ENCODE results near the gene CMTM4. TPM values are rescaled to one million over a fixed set of nuclear protein-coding genes. Genes with fewer than 3 reads are reported as not detected.

The CMTM4 gene
- total and polyA plus RNA-seq, 2 of the 4 experiments (the other 2 are of a cell fraction), result 9.0 to 14.5 TPM

DNA sequence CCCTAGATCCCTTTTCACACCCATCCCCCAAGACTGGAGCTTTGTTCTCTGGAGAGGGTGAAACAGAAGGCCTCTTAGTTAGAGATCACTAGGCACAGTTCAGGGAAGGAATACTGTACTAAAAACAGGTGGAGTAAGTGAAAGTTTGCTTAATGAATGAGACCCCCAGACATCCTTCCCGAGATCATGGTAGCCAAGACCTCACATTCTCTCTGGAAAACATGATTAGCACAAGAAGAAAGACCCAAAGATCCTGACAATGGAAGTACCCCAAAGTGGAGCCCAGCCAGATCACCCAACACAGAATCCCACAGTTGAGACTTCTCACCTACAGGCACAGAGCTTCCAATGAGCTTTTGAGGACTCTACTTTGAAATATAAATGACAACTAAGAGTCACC is 3.4 kb upstream of the CMTM4 start:
- dilution Hi-C loops (cut with HindIII; ENCODE audit: low sequenced_read_pairs, unreplicated experiment), result no loop called here
- POLR2A ChIA-PET (ENCODE audit: unreplicated experiment), result no interaction called here
- no peak overlapping the region for H4K5ac ChIP-seq (ENCODE audit: low read depth, low read length)

More for the DNA sequence above, 3.4 kb upstream of the CMTM4 start:
- peaks cover 6 to 11% of the 10 kb centered on the region in 2 experiments; a peak in 3 of 4 replicates for H3K79me1 ChIP-seq (ENCODE audit: low read depth in 1 of 2, low read length in 2 of 2)
- no peak overlapping the region for H3K18ac ChIP-seq (ENCODE audit: low read depth, low read length)
- H3K4ac ChIP-seq (ENCODE audit: low read depth, low read length), result no peak overlapping the region
- no peak overlapping the region for H2BK5ac ChIP-seq (ENCODE audit: low read depth, low read length, poor library complexity, severe bottlenecking)
- no peak overlapping the region for H4K8ac ChIP-seq (ENCODE audit: low read depth in 2 of 2, low read length in 2 of 2)
- TF ChIP-seq, protein P1, sequence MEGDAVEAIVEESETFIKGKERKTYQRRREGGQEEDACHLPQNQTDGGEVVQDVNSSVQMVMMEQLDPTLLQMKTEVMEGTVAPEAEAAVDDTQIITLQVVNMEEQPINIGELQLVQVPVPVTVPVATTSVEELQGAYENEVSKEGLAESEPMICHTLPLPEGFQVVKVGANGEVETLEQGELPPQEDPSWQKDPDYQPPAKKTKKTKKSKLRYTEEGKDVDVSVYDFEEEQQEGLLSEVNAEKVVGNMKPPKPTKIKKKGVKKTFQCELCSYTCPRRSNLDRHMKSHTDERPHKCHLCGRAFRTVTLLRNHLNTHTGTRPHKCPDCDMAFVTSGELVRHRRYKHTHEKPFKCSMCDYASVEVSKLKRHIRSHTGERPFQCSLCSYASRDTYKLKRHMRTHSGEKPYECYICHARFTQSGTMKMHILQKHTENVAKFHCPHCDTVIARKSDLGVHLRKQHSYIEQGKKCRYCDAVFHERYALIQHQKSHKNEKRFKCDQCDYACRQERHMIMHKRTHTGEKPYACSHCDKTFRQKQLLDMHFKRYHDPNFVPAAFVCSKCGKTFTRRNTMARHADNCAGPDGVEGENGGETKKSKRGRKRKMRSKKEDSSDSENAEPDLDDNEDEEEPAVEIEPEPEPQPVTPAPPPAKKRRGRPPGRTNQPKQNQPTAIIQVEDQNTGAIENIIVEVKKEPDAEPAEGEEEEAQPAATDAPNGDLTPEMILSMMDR (conservative IDR thresholded peaks at IDR 0.05; ENCODE audit: low read depth, low read length), result no peak
- TF ChIP-seq, protein P2, sequence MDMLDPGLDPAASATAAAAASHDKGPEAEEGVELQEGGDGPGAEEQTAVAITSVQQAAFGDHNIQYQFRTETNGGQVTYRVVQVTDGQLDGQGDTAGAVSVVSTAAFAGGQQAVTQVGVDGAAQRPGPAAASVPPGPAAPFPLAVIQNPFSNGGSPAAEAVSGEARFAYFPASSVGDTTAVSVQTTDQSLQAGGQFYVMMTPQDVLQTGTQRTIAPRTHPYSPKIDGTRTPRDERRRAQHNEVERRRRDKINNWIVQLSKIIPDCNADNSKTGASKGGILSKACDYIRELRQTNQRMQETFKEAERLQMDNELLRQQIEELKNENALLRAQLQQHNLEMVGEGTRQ (IDR thresholded peaks at IDR 0.05; ENCODE audit: low read depth, low read length), result no peak
- no peak for TF ChIP-seq FOS (IDR thresholded peaks at IDR 0.05; ENCODE audit: low read depth, low read length)
- no peak for TF ChIP-seq SMC3 (IDR thresholded peaks at IDR 0.05; ENCODE audit: low read depth, low read length)
- no peak for TF ChIP-seq RCOR1 (IDR thresholded peaks at IDR 0.05; ENCODE audit: insufficient replicate concordance, low read length)
- TF ChIP-seq CHD1 (IDR thresholded peaks at IDR 0.05; ENCODE audit: low read depth, low read length), result no peak
- no peak for TF ChIP-seq RAD21 (IDR thresholded peaks at IDR 0.05; ENCODE audit: low read length)
- no peak for TF ChIP-seq BHLHE40 (IDR thresholded peaks at IDR 0.05; ENCODE audit: low read depth, low read length)
- TF ChIP-seq NFE2L2 (IDR thresholded peaks at IDR 0.05; ENCODE audit: low read depth, low read length), result no peak
- TF ChIP-seq MXI1 (IDR thresholded peaks at IDR 0.05; ENCODE audit: borderline replicate concordance, low read depth, low read length), result no peak
- no peak for TF ChIP-seq ELK1 (IDR thresholded peaks at IDR 0.05; ENCODE audit: borderline replicate concordance, low read depth, low read length)
- no peak for TF ChIP-seq RFX5 (IDR thresholded peaks at IDR 0.05; ENCODE audit: low read depth, low read length)
- H3K9ac ChIP-seq (ENCODE audit: low read depth, low read length), result no peak overlapping the region
- WGBS, 2 experiments (ENCODE audit: extremely low coverage in 2 of 2, insufficient read length in 1 of 2), result no CpG with 5 or more reads among the region's 1 CpG
- no peak overlapping the region for H3K56ac ChIP-seq (ENCODE audit: extremely low read depth, insufficient read depth, low read length)
- no peak overlapping the region for H2BK120ac ChIP-seq (ENCODE audit: low read depth, low read length)
- no peak overlapping the region for H4K91ac ChIP-seq (ENCODE audit: insufficient read depth, low read depth, low read length)
- BruUV-seq (replicated peaks), result no TSS peak
- no peak overlapping the region for H2AK5ac ChIP-seq (ENCODE audit: low read depth, low read length)
- ATAC-seq (ENCODE audit: low read depth) (no peak), DNase-seq (no peak)
- intact Hi-C loops (cut with micrococcal nuclease) (no loop called here), in situ Hi-C loops (cut with MboI; ENCODE audit: low sequenced_read_pairs) (no loop called here)
- no peak overlapping the region for H3K23ac ChIP-seq (ENCODE audit: low read depth, low read length)
- CTCF ChIA-PET, result interaction anchor here (0.6 to 0.9 kb wide), 4 partner anchors 24 to 148 kb away, joined by 3 to 5 read pairs (median 4); partner anchors contain the start of gene CKLF
- H3K36me3 ChIP-seq (ENCODE audit: control insufficient read depth, insufficient read depth, low read length), result no peaks in the 10 kb centered on the region
- H2AFZ ChIP-seq (replicated peaks; ENCODE audit: low read length, poor library complexity), result no peak overlapping the region
- no peaks in the 10 kb centered on the region for H3K9me3 ChIP-seq (ENCODE audit: control insufficient read depth, insufficient read depth, low read length)
- H3K14ac ChIP-seq (replicated peaks; ENCODE audit: low read depth, low read length), result no peak overlapping the region
- peaks cover 5% of the 10 kb centered on the region; the same call in 1 of the 2 replicates for H3K4me1 ChIP-seq (ENCODE audit: control insufficient read depth, insufficient read depth, low read length)
- peaks cover 13% of the 10 kb centered on the region; the same call in 1 of the 2 replicates for H3K27me3 ChIP-seq (ENCODE audit: control insufficient read depth, insufficient read depth, low read length)
- no peak overlapping the region for H3K4me2 ChIP-seq (ENCODE audit: low read depth, low read length)
- H4K20me1 ChIP-seq (ENCODE audit: insufficient read depth, low read length), result no peaks in the 10 kb centered on the region
- no peak overlapping the region for H3K27ac ChIP-seq (ENCODE audit: insufficient read depth, low read length)
- no peak overlapping the region for H2BK15ac ChIP-seq (ENCODE audit: low read depth, low read length)
- no peak overlapping the region for H2AK9ac ChIP-seq (replicated peaks; ENCODE audit: low read depth, low read length, poor library complexity)
- H2BK20ac ChIP-seq (ENCODE audit: low read depth, low read length), result no peak overlapping the region
- no peak overlapping the region for H3K4me3 ChIP-seq (ENCODE audit: insufficient read depth, low read depth, low read length)
- H3K9me1 ChIP-seq (ENCODE audit: insufficient read depth, low read length), result no peaks in the 10 kb centered on the region

All from IMR-90 (cell line).